KMS-11 (cell line): ENCODE data around the gene TXLNG.

ENCODE experiments used
- H2AFZ ChIP-seq: fragments of 200-600 bp; sonication (generic); 2 replicates; pipeline ENCODE4 v1.6.1; 2016; ENCODE audit warnings: antibody characterized with exemption, mixed run types, low read depth
- H3K27ac ChIP-seq: fragments of 200-600 bp; sonication (generic); 2 replicates; pipeline ENCODE4 v1.6.1; 2016; ENCODE audit warnings: mild to moderate bottlenecking, mixed run types
- H3K27me3 ChIP-seq: fragments of 200-600 bp; sonication (generic); 2 replicates; pipeline ENCODE4 v1.6.1; 2017; ENCODE audit warnings: mild to moderate bottlenecking, low read depth, mixed run types, moderate library complexity; ENCODE audit not compliant: insufficient read depth
- H3K36me3 ChIP-seq: fragments of 200-600 bp; sonication (generic); 2 replicates; pipeline ENCODE4 v1.6.1; 2017; ENCODE audit warnings: mild to moderate bottlenecking, mixed run types; ENCODE audit not compliant: insufficient read depth
- H3K4me1 ChIP-seq: fragments of 200-600 bp; sonication (generic); 2 replicates; pipeline ENCODE4 v1.6.1; 2016; ENCODE audit warnings: mild to moderate bottlenecking, low read depth, mixed run types; ENCODE audit not compliant: poor library complexity, severe bottlenecking
- H3K4me2 ChIP-seq: fragments of 200-600 bp; sonication (generic); 2 replicates; pipeline ENCODE4 v1.7.0; 2016; ENCODE audit warnings: mild to moderate bottlenecking, mixed run types
- H3K4me3 ChIP-seq: fragments of 200-600 bp; sonication (generic); IDR thresholded peaks from 2 replicates; pipeline ENCODE4 v1.6.1; 2017; ENCODE audit warnings: low read depth, low read length, mixed read lengths; ENCODE audit not compliant: insufficient read depth
- H3K79me2 ChIP-seq: fragments of 200-600 bp; sonication (generic); 2 replicates; pipeline ENCODE4 v1.6.1; 2016; ENCODE audit warnings: low read depth, mixed run types; ENCODE audit not compliant: insufficient read depth
- H3K9ac ChIP-seq: fragments of 200-600 bp; sonication (generic); 2 replicates; pipeline ENCODE4 v1.6.1; 2016; ENCODE audit warnings: mild to moderate bottlenecking, mixed run types
- H4K20me1 ChIP-seq: fragments of 200-600 bp; sonication (generic); 2 replicates; pipeline ENCODE4 v1.6.1; 2016; ENCODE audit warnings: mild to moderate bottlenecking, mixed run types; ENCODE audit not compliant: insufficient read depth
- CTCF ChIP-seq: fragments of 200-600 bp; sonication (generic); conservative IDR thresholded peaks from 2 replicates; pipeline ENCODE4 v1.6.1; 2017; ENCODE audit warnings: low read depth, mild to moderate bottlenecking, antibody characterized with exemption, low read length, moderate library complexity, mixed read lengths

Gene TXLNG

GRCh38 chrX:16862829-16863228 is 76.6 kb downstream of the TXLNG start:
- Histone ChIP-seq H3K27me3 (no peaks in the 10 kb centered on the region), H2AFZ (no peak overlapping the region), H3K4me2 (no peak overlapping the region), H3K27ac (no peak overlapping the region), H3K79me2 (peaks cover 95% of the 10 kb centered on the region), H3K9ac (no peak overlapping the region), H3K4me3 (no peak overlapping the region), H3K36me3 (no peaks in the 10 kb centered on the region; the same call in 1 of the 2 replicates), H3K4me1 (peaks cover 13% of the 10 kb centered on the region), H4K20me1 (peaks cover 8% of the 10 kb centered on the region; the same call in 1 of the 2 replicates)
- no peak for TF ChIP-seq CTCF

- peaks cover 29% of the 10 kb centered on the region for H3K4me1 ChIP-seq
- no peak for TF ChIP-seq CTCF
- no peak overlapping the region for H2AFZ ChIP-seq
- H3K79me2 ChIP-seq, result peaks cover 67% of the 10 kb centered on the region
- no peaks in the 10 kb centered on the region for H3K36me3 ChIP-seq
- H4K20me1 ChIP-seq, result peaks cover 11% of the 10 kb centered on the region
- H3K4me3 ChIP-seq, result no peak overlapping the region
- no peaks in the 10 kb centered on the region for H3K27me3 ChIP-seq
- H3K27ac ChIP-seq, result no peak overlapping the region
- H3K9ac ChIP-seq, result peak overlapping the region; percentile 64; the same call in 1 of the 2 replicates
- peak overlapping the region; percentile 52 for H3K4me2 ChIP-seq
Measured at GRCh38 chrX:16867947-16868346, 81.7 kb downstream of the TXLNG start.

- H3K4me3 ChIP-seq, result no peak overlapping the region
- peaks cover 29% of the 10 kb centered on the region for H3K4me1 ChIP-seq
- H2AFZ ChIP-seq, result no peak overlapping the region
- H3K79me2 ChIP-seq, result peaks cover 57% of the 10 kb centered on the region
- H3K9ac ChIP-seq, result peak overlapping the region; percentile 64; the same call in 1 of the 2 replicates
- peaks cover 3% of the 10 kb centered on the region; the same call in 1 of the 2 replicates for H4K20me1 ChIP-seq
- H3K27ac ChIP-seq, result peak overlapping the region; percentile 45; the same call in 1 of the 2 replicates
- peak overlapping the region; percentile 52 for H3K4me2 ChIP-seq
- H3K27me3 ChIP-seq, result no peaks in the 10 kb centered on the region
- TF ChIP-seq CTCF, result no peak
- H3K36me3 ChIP-seq, result no peaks in the 10 kb centered on the region
Measured at GRCh38 chrX:16868920-16869319, 82.7 kb downstream of the TXLNG start.

DNA sequence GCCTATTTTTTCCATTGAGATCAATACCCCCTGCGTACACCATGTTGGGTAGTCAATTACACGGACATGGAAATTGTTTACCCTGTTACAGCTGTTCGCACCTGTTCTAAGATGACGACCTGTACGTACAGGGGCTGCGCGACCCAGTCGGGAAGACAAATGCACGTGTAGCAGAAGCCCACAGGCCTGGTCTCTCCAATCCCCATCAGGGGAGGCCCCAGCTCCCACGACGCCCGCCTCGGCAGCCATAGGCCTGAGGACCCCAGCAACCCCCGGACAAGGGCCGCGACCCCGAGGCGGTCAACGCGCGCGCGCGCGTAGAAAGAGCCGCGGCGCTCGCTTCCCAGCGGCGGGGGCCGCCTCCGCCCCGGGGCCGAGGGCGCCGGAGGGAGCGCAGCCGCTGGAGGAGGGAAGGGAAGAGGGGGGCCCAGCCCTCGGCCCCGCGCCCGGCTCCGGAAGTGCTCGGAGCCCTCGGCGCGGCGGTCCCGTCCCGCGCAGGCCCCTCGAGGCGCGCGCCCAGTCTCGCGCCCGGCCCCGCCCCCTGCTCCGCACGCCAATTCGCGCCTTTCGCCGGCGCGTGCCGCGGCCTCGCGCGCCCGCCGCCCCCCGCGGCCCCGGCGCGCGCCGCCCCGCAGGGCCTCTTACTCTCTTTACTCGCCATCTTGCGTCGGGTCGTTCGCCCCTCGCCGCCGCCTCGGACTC is 83.3 kb downstream of the TXLNG start:
- peaks cover 29% of the 10 kb centered on the region for H3K4me1 ChIP-seq
- peak overlapping the region; percentile 57; the same call in 1 of the 2 replicates for H2AFZ ChIP-seq
- peak overlapping the region; percentile 52 for H3K4me2 ChIP-seq
- H3K27ac ChIP-seq, result peak overlapping the region; percentile 95
- H3K36me3 ChIP-seq, result no peaks in the 10 kb centered on the region
- no peak for TF ChIP-seq CTCF
- peaks cover 51% of the 10 kb centered on the region for H3K79me2 ChIP-seq
- no peak overlapping the region for H3K4me3 ChIP-seq
- peak overlapping the region; percentile 83; the same call in 1 of the 2 replicates for H3K9ac ChIP-seq
- H4K20me1 ChIP-seq, result peaks cover 3% of the 10 kb centered on the region; the same call in 1 of the 2 replicates
- H3K27me3 ChIP-seq, result no peaks in the 10 kb centered on the region
